Gastrocnemius medialis (tissue), 4 donors: ENCODE measurements around the gene CMPK1. TPM values are rescaled to one million over a fixed set of nuclear protein-coding genes. Genes with fewer than 3 reads are reported as not detected.
"Not testable (repeated sequence)": the region's sequence is repeated elsewhere in the genome, so short reads cannot be mapped to it uniquely, and the experiment has no call there.

Experiments
- ATAC-seq, 2 donors: fragments of 150-250 bp; one replicate each; pipeline ENCODE4 v1.9.1; 2016
- DNase-seq, 2 donors: peaks; one replicate each; pipeline ENCODE4 v3.0.0-alpha.2; 2019
- H3K27ac ChIP-seq, 4 donors: fragments of 200-600 bp; sonication (generic); 1 replicate in 1 of 4; 2 replicates in 3 of 4; pipeline ENCODE4 v1.5.1; 2016 to 2018; ENCODE audit warnings: mild to moderate bottlenecking in 2 of 4, moderate library complexity in 1 of 4
- H3K27me3 ChIP-seq, 3 donors: fragments of 200-600 bp; sonication (generic) in 2 of 3; 1 replicate in 1 of 3; 2 replicates in 2 of 3; pipeline versions ENCODE4 v1.5.1 to v1.6.0; 2016 to 2019; ENCODE audit warnings: mild to moderate bottlenecking in 1 of 3, moderate library complexity in 1 of 3
- H3K36me3 ChIP-seq, 2 donors: fragments of 200-600 bp; sonication (generic) in 1 of 2; one replicate each; pipeline ENCODE4 v1.5.1; 2017 to 2018
- H3K4me1 ChIP-seq, 2 donors: fragments of 200-600 bp; sonication (generic) in 1 of 2; one replicate each; pipeline ENCODE4 v1.5.1; 2016 to 2017; ENCODE audit warnings: mild to moderate bottlenecking in 2 of 2
- H3K4me3 ChIP-seq, 4 donors: fragments of 200-600 bp; sonication (generic) in 3 of 4; 1 replicate in 1 of 4; 2 replicates in 3 of 4; pipeline ENCODE4 v1.5.1; 2016 to 2019; ENCODE audit warnings: mild to moderate bottlenecking in 2 of 4
- H3K9me3 ChIP-seq, 3 donors: fragments of 200-600 bp; sonication (generic) in 2 of 3; 1 replicate in 1 of 3; 2 replicates in 2 of 3; pipeline ENCODE4 v1.5.1; 2016 to 2019
- CTCF ChIP-seq, 5 experiments: fragments of 450-650 bp in 3 of 5; fragments of 200-600 bp in 2 of 5; sonication (generic) in 2 of 5; IDR thresholded peaks in 4 of 5; conservative IDR thresholded peaks in 1 of 5; 1 replicate in 4 of 5; 2 replicates in 1 of 5; pipeline ENCODE4 v1.5.1; 2016 to 2019; ENCODE audit warnings: antibody characterized with exemption in 5 of 5, mild to moderate bottlenecking in 3 of 5, moderate library complexity in 3 of 5
- POLR2A ChIP-seq, 2 donors: fragments of 450-650 bp; IDR thresholded peaks; one replicate each; pipeline ENCODE4 v1.6.1; 2017; ENCODE audit warnings: antibody characterized with exemption in 2 of 2, mild to moderate bottlenecking in 2 of 2, moderate library complexity in 2 of 2
- in situ Hi-C, 4 donors: fragments of 200-750 bp; cut with MboI; loops; one replicate each; pipeline versions ENCODE4 v1.15.0 to v1.8.0; 2017; ENCODE audit warnings: low sequenced_read_pairs in 4 of 4
- intact Hi-C: fragments of 100-400 bp; cut with DNase I; formaldehyde crosslinking; loops from one replicate; pipeline ENCODE4 v1.15.1; 2023; ENCODE audit warnings: low total_unique reads
- total RNA-seq, 4 donors: library from RNA; depleted of rRNA; stranded (reverse); fragments of >200 nt; gene quantifications; one replicate each; pipeline versions ENCODE4 v1.1.0 to v1.2.3, GENCODE V29; 2016

CMPK1 gene
- total RNA-seq, 4 donors from 2014 or later: 70.7 to 98.7 (median 88.3) TPM

- TF ChIP-seq CTCF (IDR thresholded peaks at IDR 0.05 in 4 of 5, conservative IDR thresholded peaks at IDR 0.05 in 1 of 5): no peak
- no peak for TF ChIP-seq POLR2A (IDR thresholded peaks at IDR 0.05)
- in situ Hi-C loops: loop anchor here in 2 of 4 donors (25.0 kb wide), 1 partner anchor 153 kb away; the partner anchor contains the start of gene PDZK1IP1 (in 2 of the 2)
- intact Hi-C loops: no loop called here
These were observed 6.6 kb downstream of the CMPK1 start for GRCh38 chr1:47340227-47340626.

GRCh38 chr1:47346979-47347378, 13.4 kb downstream of the CMPK1 start:
- intact Hi-C loops, ATAC-seq: not testable (repeated sequence)

More at GRCh38 chr1:47340227-47340626, 6.6 kb downstream of the CMPK1 start:
- H3K4me1 ChIP-seq: peaks cover 9 to 10% of the 10 kb centered on the region in 2 donors
- no peak overlapping the region for H3K27ac ChIP-seq
- H3K27me3 ChIP-seq: no peaks in the 10 kb centered on the region
- H3K9me3 ChIP-seq: no peaks in the 10 kb centered on the region
- ATAC-seq (no peak), DNase-seq (no peak)
- H3K4me3 ChIP-seq: no peak overlapping the region
- H3K36me3 ChIP-seq: peaks cover 0 to 6% of the 10 kb centered on the region in 2 donors

GRCh38 chr1:47347735-47348134, 14.1 kb downstream of the CMPK1 start:
- Histone ChIP-seq H3K27me3 (no peaks in the 10 kb centered on the region), H3K4me1 (no peaks in the 10 kb centered on the region), H3K4me3 (no peak overlapping the region), H3K9me3 (no peaks in the 10 kb centered on the region), H3K27ac (no peak overlapping the region), H3K36me3 (peaks cover 0 to 6% of the 10 kb centered on the region in 2 donors)
- DNase-seq: no peak
- ATAC-seq: no peak
- in situ Hi-C loops (loop anchor here in 2 of 4 donors (25.0 kb wide), 1 partner anchor 160 kb away; the partner anchor contains the start of gene PDZK1IP1 (in 2 of the 2)), intact Hi-C loops (no loop called here)
- TF ChIP-seq POLR2A (IDR thresholded peaks at IDR 0.05) (no peak), CTCF (IDR thresholded peaks at IDR 0.05 in 4 of 5, conservative IDR thresholded peaks at IDR 0.05 in 1 of 5) (no peak)

More at GRCh38 chr1:47346979-47347378, 13.4 kb downstream of the CMPK1 start:
- not testable (repeated sequence) for H3K9me3 ChIP-seq, DNase-seq, H3K4me1 ChIP-seq, H3K27ac ChIP-seq, H3K36me3 ChIP-seq, H3K27me3 ChIP-seq, H3K4me3 ChIP-seq
- in situ Hi-C loops: loop anchor here in 2 of 4 donors (25.0 kb wide), 1 partner anchor 160 kb away; the partner anchor contains the start of gene PDZK1IP1 (in 2 of the 2)

- TF ChIP-seq POLR2A (IDR thresholded peaks at IDR 0.05): no peak
- no peak for TF ChIP-seq CTCF (IDR thresholded peaks at IDR 0.05 in 4 of 5, conservative IDR thresholded peaks at IDR 0.05 in 1 of 5)
- Histone ChIP-seq H3K4me3 (no peak overlapping the region), H3K27me3 (no peaks in the 10 kb centered on the region), H3K9me3 (no peaks in the 10 kb centered on the region), H3K4me1 (no peaks in the 10 kb centered on the region), H3K36me3 (peaks cover 0 to 6% of the 10 kb centered on the region in 2 donors), H3K27ac (no peak overlapping the region)
- DNase-seq (no peak), ATAC-seq (no peak)
- intact Hi-C loops (no loop called here), in situ Hi-C loops (loop anchor here in 2 of 4 donors (25.0 kb wide), 1 partner anchor 161 kb away; the partner anchor contains the start of gene PDZK1IP1 (in 2 of the 2))
These were observed 14.7 kb downstream of the CMPK1 start for GRCh38 chr1:47348246-47348645.

GRCh38 chr1:47351305-47351704, 17.7 kb downstream of the CMPK1 start:
- in situ Hi-C loops: no loop called here
- ATAC-seq: no peak

More at GRCh38 chr1:47351305-47351704, 17.7 kb downstream of the CMPK1 start:
- no peaks in the 10 kb centered on the region for H3K9me3 ChIP-seq
- no peak for DNase-seq
- no peak overlapping the region for H3K4me3 ChIP-seq
- no peaks in the 10 kb centered on the region for H3K36me3 ChIP-seq
- intact Hi-C loops: no loop called here
- H3K27ac ChIP-seq: no peak overlapping the region
- H3K4me1 ChIP-seq: peaks cover 0 to 4% of the 10 kb centered on the region in 2 donors
- TF ChIP-seq POLR2A (IDR thresholded peaks at IDR 0.05): no peak
- no peak for TF ChIP-seq CTCF (IDR thresholded peaks at IDR 0.05 in 4 of 5, conservative IDR thresholded peaks at IDR 0.05 in 1 of 5)
- no peaks in the 10 kb centered on the region for H3K27me3 ChIP-seq
